Measurements from ENCODE around the gene SLC9A5. TPM values are rescaled to one million over a fixed set of nuclear protein-coding genes. Genes with fewer than 3 reads are reported as not detected.

The SLC9A5 gene
- total RNA-seq, 1 experiment from 2014 or later = 1.1 TPM

DNA sequence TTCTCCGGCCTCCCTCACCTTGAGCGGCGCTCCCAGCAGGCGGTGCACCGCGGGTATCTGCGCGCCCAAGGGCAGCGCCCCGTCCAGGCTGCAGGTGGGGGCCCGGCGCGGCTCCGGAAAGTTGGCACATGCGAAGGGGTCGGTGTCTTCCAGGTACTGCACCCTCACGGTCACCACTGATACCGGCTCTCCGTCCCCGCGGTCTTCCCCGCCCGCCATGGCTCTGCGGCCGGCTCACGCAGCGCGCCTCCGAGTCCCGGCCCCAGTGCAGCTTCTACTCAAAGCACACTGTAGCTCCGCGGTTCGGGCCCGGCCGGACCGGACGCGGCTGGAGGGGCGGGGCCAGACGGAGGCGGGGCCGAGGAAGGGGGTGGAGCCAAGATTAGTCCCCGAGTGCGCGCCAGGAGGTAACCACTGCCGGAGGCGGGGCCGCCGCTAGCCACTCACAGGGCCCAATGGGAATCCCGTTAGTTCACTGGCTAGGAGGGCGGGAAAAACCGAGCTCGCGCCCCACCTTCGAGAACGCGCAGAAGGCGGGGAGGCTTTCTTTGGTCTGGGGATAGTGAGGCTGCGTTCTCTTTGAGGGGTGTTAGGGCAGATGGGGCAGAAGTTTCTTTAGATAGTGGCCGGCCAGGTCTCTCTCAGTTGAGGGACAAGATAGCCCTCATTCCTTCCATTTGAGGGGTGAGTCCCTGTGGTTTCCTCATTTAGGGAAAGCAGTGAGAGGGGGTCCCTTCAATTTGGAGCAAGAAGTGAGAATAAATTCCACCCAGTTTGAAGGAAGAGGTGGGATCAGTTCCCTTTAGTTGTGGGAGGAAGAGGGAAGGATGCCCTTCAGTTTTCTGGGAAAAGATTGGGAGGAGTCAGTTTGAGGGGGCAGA is 1.3 kb upstream of the SLC9A5 start, which contains the start of gene FHOD1:
Gene FHOD1 (minus strand): TSS at position 290 of the 881 bp plus-strand sequence. CDS start 71 bp downstream, at position 219.
- H3K9me3 ChIP-seq (ENCODE audit: low read length) = no peaks in the 10 kb centered on the region
- H3K9me2 ChIP-seq (replicated peaks; ENCODE audit: low read length) = no peaks in the 10 kb centered on the region
- BruUV-seq (replicated peaks) = TSS peak; percentile 18
- TF ChIP-seq EZH2phosphoT487 (IDR thresholded peaks at IDR 0.05; ENCODE audit: borderline replicate concordance, low read length) = no peak
- no peak for TF ChIP-seq CTCF (conservative IDR thresholded peaks at IDR 0.05; ENCODE audit: low read depth, low read length)
- no peak for TF ChIP-seq EZH2 (IDR thresholded peaks at IDR 0.05; ENCODE audit: low read length, unreplicated experiment)
- H3K4me1 ChIP-seq (ENCODE audit: insufficient read depth, low read length) = peaks cover 47% of the 10 kb centered on the region
- POLR2A ChIA-PET (ENCODE audit: unreplicated experiment) = interaction anchor here (0.6 to 0.7 kb wide), 5 partner anchors 20 to 999 kb away, joined by 3 to 7 read pairs (median 4); no protein-coding TSS in a partner anchor
- peak within 1 kb of the TSS; percentile 94 for H2AFZ ChIP-seq (ENCODE audit: low read length)
- ATAC-seq (peak; percentile 55), DNase-seq (peak; percentile 91)
- intact Hi-C loops (cut with micrococcal nuclease) = loop anchor here (10.0 kb wide), 1 partner anchor 53 kb away; the partner anchor contains the start of genes E2F4, ELMO3 and EXOC3L1
- H3K79me2 ChIP-seq (ENCODE audit: low read length) = peaks cover 43% of the 10 kb centered on the region
- no peaks in the 10 kb centered on the region for H3K27me3 ChIP-seq (ENCODE audit: low read length)
- H3K9ac ChIP-seq (ENCODE audit: low read length) = peak within 1 kb of the TSS; percentile 72
- no peaks in the 10 kb centered on the region for H3K36me3 ChIP-seq (ENCODE audit: low read depth, low read length)
- H4K20me1 ChIP-seq (ENCODE audit: low read length) = no peaks in the 10 kb centered on the region
- H3K4me2 ChIP-seq (ENCODE audit: low read length) = peak within 1 kb of the TSS; percentile 95
- peak within 1 kb of the TSS; percentile 89 for H3K4me3 ChIP-seq (ENCODE audit: low read length)
- peak within 1 kb of the TSS; percentile 88 for H3K27ac ChIP-seq (ENCODE audit: low read length)
- CTCF ChIA-PET = interaction anchor here (0.5 to 1.7 kb wide), 7 partner anchors 13 to 226 kb away, joined by 3 to 21 read pairs (median 5); no protein-coding TSS in a partner anchor
- peaks cover 7% of the 10 kb centered on the region for H3F3A ChIP-seq (ENCODE audit: low read length, unreplicated experiment)

- DNase-seq (no peak), ATAC-seq (no peak)
- Histone ChIP-seq H3K4me3 (ENCODE audit: low read length) (peak overlapping the region; percentile 73), H3K9me3 (ENCODE audit: low read length) (no peaks in the 10 kb centered on the region), H3K36me3 (ENCODE audit: low read depth, low read length) (no peaks in the 10 kb centered on the region), H3K9ac (ENCODE audit: low read length) (peak overlapping the region; percentile 51), H3K9me2 (replicated peaks; ENCODE audit: low read length) (no peaks in the 10 kb centered on the region), H4K20me1 (ENCODE audit: low read length) (no peaks in the 10 kb centered on the region), H3K27ac (ENCODE audit: low read length) (no peak overlapping the region), H2AFZ (ENCODE audit: low read length) (peak overlapping the region; percentile 94), H3F3A (ENCODE audit: low read length, unreplicated experiment) (peaks cover 7% of the 10 kb centered on the region), H3K27me3 (ENCODE audit: low read length) (no peaks in the 10 kb centered on the region), H3K4me1 (ENCODE audit: insufficient read depth, low read length) (peaks cover 44% of the 10 kb centered on the region), H3K79me2 (ENCODE audit: low read length) (peaks cover 38% of the 10 kb centered on the region), H3K4me2 (ENCODE audit: low read length) (peak overlapping the region; percentile 95)
- TF ChIP-seq EZH2 (IDR thresholded peaks at IDR 0.05; ENCODE audit: low read length, unreplicated experiment) (no peak), CTCF (conservative IDR thresholded peaks at IDR 0.05; ENCODE audit: low read depth, low read length) (no peak), EZH2phosphoT487 (IDR thresholded peaks at IDR 0.05; ENCODE audit: borderline replicate concordance, low read length) (no peak)
- ChIA-PET POLR2A (ENCODE audit: unreplicated experiment) (interaction anchor here (0.6 kb wide), 1 partner anchor 21 kb away, joined by 3 read pairs; no protein-coding TSS in a partner anchor), CTCF (interaction anchor here (1.7 kb wide), 1 partner anchor 13 kb away, joined by 21 read pairs; no protein-coding TSS in a partner anchor)
- BruUV-seq (replicated peaks) = no TSS peak
- intact Hi-C loops (cut with micrococcal nuclease) = loop anchor here (10.0 kb wide), 1 partner anchor 53 kb away; the partner anchor contains the start of genes E2F4, ELMO3 and EXOC3L1
Observed at GRCh38 chr16:67248073-67248400, 742 bp upstream of the SLC9A5 start.

Measured in PC-3 (cell line).